ENCODE data around the gene CHST11.

- TF ChIP-seq, protein P1, sequence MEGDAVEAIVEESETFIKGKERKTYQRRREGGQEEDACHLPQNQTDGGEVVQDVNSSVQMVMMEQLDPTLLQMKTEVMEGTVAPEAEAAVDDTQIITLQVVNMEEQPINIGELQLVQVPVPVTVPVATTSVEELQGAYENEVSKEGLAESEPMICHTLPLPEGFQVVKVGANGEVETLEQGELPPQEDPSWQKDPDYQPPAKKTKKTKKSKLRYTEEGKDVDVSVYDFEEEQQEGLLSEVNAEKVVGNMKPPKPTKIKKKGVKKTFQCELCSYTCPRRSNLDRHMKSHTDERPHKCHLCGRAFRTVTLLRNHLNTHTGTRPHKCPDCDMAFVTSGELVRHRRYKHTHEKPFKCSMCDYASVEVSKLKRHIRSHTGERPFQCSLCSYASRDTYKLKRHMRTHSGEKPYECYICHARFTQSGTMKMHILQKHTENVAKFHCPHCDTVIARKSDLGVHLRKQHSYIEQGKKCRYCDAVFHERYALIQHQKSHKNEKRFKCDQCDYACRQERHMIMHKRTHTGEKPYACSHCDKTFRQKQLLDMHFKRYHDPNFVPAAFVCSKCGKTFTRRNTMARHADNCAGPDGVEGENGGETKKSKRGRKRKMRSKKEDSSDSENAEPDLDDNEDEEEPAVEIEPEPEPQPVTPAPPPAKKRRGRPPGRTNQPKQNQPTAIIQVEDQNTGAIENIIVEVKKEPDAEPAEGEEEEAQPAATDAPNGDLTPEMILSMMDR (IDR thresholded peaks at IDR 0.05), result no peak
- no peak for TF ChIP-seq POLR2A (IDR thresholded peaks at IDR 0.05)
Observed at GRCh38 chr12:104510145-104510872, 53.6 kb downstream of the CHST11 start.
